Measurements from ENCODE around the gene PARD3. TPM values are rescaled to one million over a fixed set of nuclear protein-coding genes. Genes with fewer than 3 reads are reported as not detected.
"Not testable (repeated sequence)": the region's sequence is repeated elsewhere in the genome, so short reads cannot be mapped to it uniquely, and the experiment has no call there.

The PARD3 gene
- total RNA-seq, 4 donors from 2014 or later, result 115 to 226 (median 141) TPM

DNA sequence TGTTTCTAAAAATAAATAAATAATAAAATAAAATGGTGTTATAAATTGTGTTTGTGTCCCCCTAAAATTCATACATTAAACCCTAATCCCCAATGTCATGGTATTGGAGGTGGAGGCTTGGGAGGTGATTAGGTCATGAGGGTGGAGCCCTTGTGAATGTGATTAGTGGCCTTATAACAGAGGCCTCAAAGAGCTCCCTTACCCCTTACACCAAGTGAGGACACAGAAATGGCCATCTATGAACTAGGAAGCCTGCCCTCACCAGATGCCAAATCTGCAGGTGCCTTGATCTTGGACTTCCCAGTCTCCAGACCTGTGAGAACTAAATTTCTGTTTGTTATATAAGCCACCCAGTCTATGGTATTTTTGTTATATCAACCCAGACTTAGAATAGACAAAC is 738.7 kb downstream of the PARD3 start:
- no peaks in the 10 kb centered on the region for H3K36me3 ChIP-seq
- no peak for DNase-seq (ENCODE audit: low spot score in 2 of 2)
- H3K4me3 ChIP-seq, result no peak overlapping the region
- H3K27ac ChIP-seq, result no peak overlapping the region
- peaks cover 13% of the 10 kb centered on the region for H3K4me1 ChIP-seq
- H3K9me3 ChIP-seq, result peaks cover 8% of the 10 kb centered on the region
- no peaks in the 10 kb centered on the region for H3K27me3 ChIP-seq
- TF ChIP-seq EP300 (IDR thresholded peaks at IDR 0.05) (no peak), POLR2AphosphoS5 (IDR thresholded peaks at IDR 0.05) (no peak), POLR2A (IDR thresholded peaks at IDR 0.05) (no peak)
- TF ChIP-seq, protein P1, sequence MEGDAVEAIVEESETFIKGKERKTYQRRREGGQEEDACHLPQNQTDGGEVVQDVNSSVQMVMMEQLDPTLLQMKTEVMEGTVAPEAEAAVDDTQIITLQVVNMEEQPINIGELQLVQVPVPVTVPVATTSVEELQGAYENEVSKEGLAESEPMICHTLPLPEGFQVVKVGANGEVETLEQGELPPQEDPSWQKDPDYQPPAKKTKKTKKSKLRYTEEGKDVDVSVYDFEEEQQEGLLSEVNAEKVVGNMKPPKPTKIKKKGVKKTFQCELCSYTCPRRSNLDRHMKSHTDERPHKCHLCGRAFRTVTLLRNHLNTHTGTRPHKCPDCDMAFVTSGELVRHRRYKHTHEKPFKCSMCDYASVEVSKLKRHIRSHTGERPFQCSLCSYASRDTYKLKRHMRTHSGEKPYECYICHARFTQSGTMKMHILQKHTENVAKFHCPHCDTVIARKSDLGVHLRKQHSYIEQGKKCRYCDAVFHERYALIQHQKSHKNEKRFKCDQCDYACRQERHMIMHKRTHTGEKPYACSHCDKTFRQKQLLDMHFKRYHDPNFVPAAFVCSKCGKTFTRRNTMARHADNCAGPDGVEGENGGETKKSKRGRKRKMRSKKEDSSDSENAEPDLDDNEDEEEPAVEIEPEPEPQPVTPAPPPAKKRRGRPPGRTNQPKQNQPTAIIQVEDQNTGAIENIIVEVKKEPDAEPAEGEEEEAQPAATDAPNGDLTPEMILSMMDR (IDR thresholded peaks at IDR 0.05), result no peak

DNA sequence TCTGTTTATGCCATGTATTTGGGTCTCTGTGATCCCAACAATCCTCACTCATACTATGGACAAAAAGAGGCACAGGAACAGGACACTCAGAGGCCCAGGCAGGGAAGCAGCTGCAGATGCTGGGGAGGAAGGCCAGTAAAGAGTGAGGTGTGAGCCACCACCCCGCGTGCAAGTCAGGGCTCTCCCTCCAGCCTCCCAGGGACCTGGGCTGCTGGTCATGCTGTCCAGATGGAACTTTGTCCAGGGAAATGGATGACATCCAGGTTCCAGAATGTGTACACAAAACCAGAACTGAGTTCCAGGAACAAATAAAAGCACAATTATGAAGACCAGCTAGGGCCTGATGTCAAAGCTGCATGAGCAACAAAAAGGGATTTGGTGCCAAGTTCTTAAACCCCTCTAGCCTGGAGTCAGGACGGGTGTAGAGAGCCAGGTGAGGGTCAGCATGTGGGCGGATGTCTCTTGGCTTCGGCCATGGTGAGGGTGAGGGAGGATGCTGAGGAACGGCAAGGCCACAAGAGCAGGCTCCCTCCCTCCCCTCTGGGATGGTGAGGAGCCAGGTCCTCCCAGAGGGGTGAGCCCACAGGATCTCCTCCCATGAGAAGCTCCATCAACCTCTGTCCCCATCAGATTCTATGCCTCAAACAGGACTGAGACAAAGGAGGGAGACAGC is 739.7 kb downstream of the PARD3 start:
- DNase-seq (ENCODE audit: low spot score in 2 of 2), result no peak
- TF ChIP-seq EP300 (IDR thresholded peaks at IDR 0.05) (no peak), POLR2A (IDR thresholded peaks at IDR 0.05) (no peak), POLR2AphosphoS5 (IDR thresholded peaks at IDR 0.05) (no peak)
- TF ChIP-seq, protein P1 (IDR thresholded peaks at IDR 0.05), result no peak
- no peaks in the 10 kb centered on the region for H3K36me3 ChIP-seq
- H3K4me1 ChIP-seq, result peaks cover 13% of the 10 kb centered on the region
- H3K27ac ChIP-seq, result no peak overlapping the region
- no peak overlapping the region for H3K4me3 ChIP-seq
- peaks cover 8% of the 10 kb centered on the region for H3K9me3 ChIP-seq
- 66% methylated on average over 5 of the region's 6 CpGs for WGBS
- H3K27me3 ChIP-seq, result no peaks in the 10 kb centered on the region

DNA sequence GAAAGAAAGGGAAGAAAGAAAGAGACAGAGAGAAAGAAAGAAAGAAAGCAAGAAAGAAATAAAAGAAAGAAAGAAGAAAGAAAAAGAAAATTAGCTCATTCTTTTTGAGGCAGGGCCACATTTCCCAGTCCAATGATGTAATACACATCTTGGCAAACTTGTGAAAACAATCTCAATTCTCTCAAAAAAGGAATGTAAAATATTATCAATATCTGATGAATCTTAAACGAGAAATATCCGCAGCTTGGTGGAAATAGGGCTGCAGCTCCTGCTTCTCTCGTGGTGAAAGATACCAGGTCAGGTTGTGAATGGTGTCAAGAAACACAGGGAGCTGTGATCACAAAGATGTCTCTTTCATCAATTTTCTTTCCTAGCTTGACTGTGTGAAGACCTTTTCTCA is 741.0 kb downstream of the PARD3 start:
- 83% methylated on average over 3 of the region's 3 CpGs for WGBS
- Histone ChIP-seq H3K27me3 (no peaks in the 10 kb centered on the region), H3K36me3 (no peaks in the 10 kb centered on the region), H3K27ac (no peak overlapping the region), H3K4me3 (no peak overlapping the region), H3K4me1 (peaks cover 12% of the 10 kb centered on the region), H3K9me3 (peaks cover 8% of the 10 kb centered on the region)
- DNase-seq (ENCODE audit: low spot score in 2 of 2), result no peak
- TF ChIP-seq POLR2AphosphoS5 (IDR thresholded peaks at IDR 0.05) (no peak), EP300 (IDR thresholded peaks at IDR 0.05) (no peak), POLR2A (IDR thresholded peaks at IDR 0.05) (no peak)
- TF ChIP-seq, protein P1 (IDR thresholded peaks at IDR 0.05), result no peak

DNA sequence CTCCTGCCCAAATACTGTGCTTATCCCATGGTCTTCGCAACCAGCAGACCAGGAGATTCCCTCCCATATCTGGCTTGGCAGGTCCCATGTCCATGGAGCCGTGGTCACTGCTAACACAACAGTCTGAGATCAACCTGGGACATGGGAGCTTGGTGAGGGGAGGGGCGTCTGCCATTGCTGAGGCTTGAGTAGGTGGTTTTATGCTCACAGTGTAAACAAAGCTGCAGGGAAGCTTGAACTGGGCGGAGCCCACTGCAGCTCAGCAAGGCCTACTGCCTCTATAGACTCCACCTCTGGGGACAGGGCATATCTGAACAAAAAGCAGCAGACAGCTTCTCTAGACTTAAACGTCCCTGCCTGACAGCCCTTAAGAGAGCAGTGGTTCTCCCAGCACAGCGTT is 747.4 kb downstream of the PARD3 start:
- H3K27me3 ChIP-seq; DNase-seq (ENCODE audit: low spot score in 2 of 2); H3K9me3 ChIP-seq; H3K4me1 ChIP-seq; H3K27ac ChIP-seq; H3K36me3 ChIP-seq; H3K4me3 ChIP-seq: not testable (repeated sequence)
- 92% methylated on average over 6 of the region's 6 CpGs for WGBS

DNA sequence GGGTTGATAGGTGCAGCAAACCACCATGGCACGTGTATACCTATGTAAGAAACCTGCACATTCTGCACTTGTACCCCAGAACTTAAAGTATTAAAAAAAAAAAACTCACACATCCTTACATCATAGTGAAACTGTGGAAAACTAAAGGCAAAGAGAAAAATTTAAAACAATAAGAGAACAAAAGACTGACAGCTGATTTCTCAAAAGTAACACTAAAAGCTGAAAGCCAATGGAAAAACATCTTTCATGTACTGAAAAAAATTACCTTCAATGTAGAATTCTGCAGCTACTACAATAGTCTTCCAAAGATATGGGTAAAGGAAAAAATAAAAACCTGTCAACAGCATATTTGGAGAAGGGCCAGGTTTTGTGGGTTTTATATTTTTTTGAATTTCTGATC is 751.5 kb downstream of the PARD3 start:
- Histone ChIP-seq H3K27me3 (no peaks in the 10 kb centered on the region), H3K4me1 (peaks cover 3% of the 10 kb centered on the region), H3K4me3 (no peak overlapping the region), H3K9me3 (peaks cover 6% of the 10 kb centered on the region), H3K36me3 (no peaks in the 10 kb centered on the region), H3K27ac (no peak overlapping the region)
- WGBS, result 96% methylated on average over 1 of the region's 1 CpG
- no peak for DNase-seq (ENCODE audit: low spot score in 2 of 2)
- TF ChIP-seq, protein P1 (IDR thresholded peaks at IDR 0.05), result no peak
- no peak for TF ChIP-seq POLR2AphosphoS5 (IDR thresholded peaks at IDR 0.05)

DNA sequence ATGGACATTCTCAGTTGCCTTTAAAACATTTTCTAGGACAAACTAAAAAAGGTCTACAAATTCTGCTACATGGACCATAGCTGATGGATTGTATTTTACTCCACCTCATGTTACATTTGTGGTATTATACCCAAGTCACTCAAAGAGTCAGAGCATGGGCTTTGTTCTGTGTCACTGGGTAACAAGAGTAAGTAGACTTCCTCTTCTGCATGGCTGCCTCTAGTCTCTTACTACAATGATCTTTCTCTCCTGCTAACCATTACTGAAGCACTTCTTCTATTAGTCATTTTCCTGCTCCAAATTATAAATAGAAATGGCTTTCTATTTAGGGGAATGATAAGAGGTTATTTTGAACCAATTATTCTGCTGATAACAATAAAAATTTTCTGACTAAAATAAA is 753.3 kb downstream of the PARD3 start:
- Histone ChIP-seq H3K27me3 (no peaks in the 10 kb centered on the region), H3K4me3 (no peak overlapping the region), H3K9me3 (peaks cover 6% of the 10 kb centered on the region), H3K27ac (no peak overlapping the region), H3K4me1 (peaks cover 10% of the 10 kb centered on the region), H3K36me3 (no peaks in the 10 kb centered on the region)
- no peak for DNase-seq (ENCODE audit: low spot score in 2 of 2)
- TF ChIP-seq, protein P1 (IDR thresholded peaks at IDR 0.05), result no peak
- TF ChIP-seq POLR2A (IDR thresholded peaks at IDR 0.05), result no peak
- no peak for TF ChIP-seq EP300 (IDR thresholded peaks at IDR 0.05)
- no peak for TF ChIP-seq POLR2AphosphoS5 (IDR thresholded peaks at IDR 0.05)
